Smooth muscle cell (in vitro differentiated cells): ENCODE results near the gene NDUFB10. TPM values are rescaled to one million over a fixed set of nuclear protein-coding genes. Genes with fewer than 3 reads are reported as not detected.

Source experiments
- DNase-seq: peaks from one replicate; lab custom pipeline; 2025; ENCODE audit not compliant: unreplicated experiment; lab: John Stamatoyannopoulos, UW
- H2AFZ ChIP-seq: fragments of 200-600 bp; sonication (generic); 2 replicates; pipeline ENCODE4 v1.6.0; 2016; ENCODE audit warnings: antibody characterized with exemption, low read depth, mild to moderate bottlenecking
- H3F3A ChIP-seq: fragments of 200-600 bp; sonication (generic); 2 replicates; pipeline ENCODE4 v1.6.0; 2017; ENCODE audit warnings: antibody characterized with exemption, low read depth
- H3K27ac ChIP-seq: fragments of 200-600 bp; sonication (generic); 2 replicates; pipeline ENCODE4 v1.5.1; 2016; ENCODE audit warnings: low read depth, mild to moderate bottlenecking
- H3K27me3 ChIP-seq: fragments of 200-600 bp; sonication (generic); 2 replicates; pipeline ENCODE4 v1.6.1; 2016; ENCODE audit warnings: low read depth, mild to moderate bottlenecking
- H3K36me3 ChIP-seq: fragments of 200-600 bp; sonication (generic); 2 replicates; pipeline ENCODE4 v1.5.1; 2016; ENCODE audit warnings: low read depth
- H3K4me1 ChIP-seq: fragments of 200-600 bp; sonication (generic); 2 replicates; pipeline ENCODE4 v1.5.1; 2016; ENCODE audit warnings: low read depth
- H3K4me2 ChIP-seq: fragments of 200-600 bp; sonication (generic); 2 replicates; pipeline ENCODE4 v1.6.0; 2016; ENCODE audit warnings: mild to moderate bottlenecking
- H3K4me3 ChIP-seq: fragments of 200-600 bp; sonication (generic); 2 replicates; pipeline ENCODE4 v1.5.1; 2016; ENCODE audit warnings: mild to moderate bottlenecking
- H3K79me2 ChIP-seq: fragments of 200-600 bp; sonication (generic); 2 replicates; pipeline ENCODE4 v1.6.0; 2016; ENCODE audit warnings: low read depth, mild to moderate bottlenecking
- H3K9ac ChIP-seq: fragments of 200-600 bp; sonication (generic); 2 replicates; pipeline ENCODE4 v1.6.0; 2016; ENCODE audit warnings: low read depth
- H3K9me3 ChIP-seq: fragments of 200-600 bp; sonication (generic); replicated peaks from 2 replicates; pipeline ENCODE4 v1.5.1; 2016; ENCODE audit warnings: low read depth
- H4K20me1 ChIP-seq: fragments of 200-600 bp; sonication (generic); 2 replicates; pipeline ENCODE4 v1.6.0; 2016; ENCODE audit warnings: low read depth
- WGBS: methylation state at CpG from one replicate; pipeline ENCODE4 v1.1.7; 2016; ENCODE audit warnings: low lambda C conversion rate; 5-methylcytosine and 5-hydroxymethylcytosine counted together
- polyA plus RNA-seq: library from polyadenylated mRNA; unstranded; fragments of >200 nt; fragmentation: Nextera tagmentation; extraction: Ambion mirVana; gene quantifications from 2 replicates; pipeline ENCODE4 v1.2.1, GENCODE V29; 2016
- total RNA-seq: library from RNA; depleted of rRNA; stranded (reverse); fragments of >200 nt; gene quantifications from 2 replicates; pipeline ENCODE4 v1.2.3, GENCODE V29; 2014
- TF ChIP-seq, protein P1 (sequence below): fragments of 200-600 bp; sonication (generic); IDR thresholded peaks from 2 replicates; pipeline ENCODE4 v1.5.1; 2017; ENCODE audit warnings: borderline replicate concordance, mild to moderate bottlenecking, antibody characterized with exemption; ENCODE audit not compliant: insufficient read depth, poor library complexity, severe bottlenecking

Gene NDUFB10
- total and polyA plus RNA-seq, 2 experiments from 2014 or later: 176 to 295 TPM

DNA sequence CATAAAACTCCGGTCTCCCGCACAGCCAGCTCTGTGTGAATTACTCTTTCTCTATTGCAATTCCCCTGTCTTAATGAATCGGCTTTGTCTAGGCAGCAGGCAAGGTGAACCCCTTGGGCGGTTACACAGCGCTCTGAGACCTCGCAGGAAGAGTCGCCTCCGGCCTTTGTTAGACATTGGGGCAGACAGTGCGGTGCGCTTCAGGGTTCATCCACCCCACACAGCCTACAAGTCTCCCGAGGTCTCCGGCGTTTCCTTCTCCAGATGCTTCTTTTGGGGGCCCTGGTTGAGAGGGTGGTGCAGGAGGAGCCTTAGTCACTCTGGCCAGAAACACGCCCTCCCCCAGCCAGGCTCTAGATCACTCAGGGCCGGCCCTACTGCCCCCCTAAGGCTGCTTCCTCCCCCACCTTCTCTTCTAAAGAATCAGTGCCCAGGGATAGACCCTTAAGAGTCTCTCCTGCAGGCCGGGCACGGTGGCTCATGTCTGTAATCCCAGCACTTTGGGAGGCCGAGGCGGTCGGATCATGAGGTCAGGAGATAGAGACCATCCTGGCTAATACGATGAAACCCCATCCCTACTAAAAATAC is 14.6 kb upstream of the NDUFB10 start:
- DNase-seq: no peak
- 95% methylated on average over 21 of the region's 21 CpGs for WGBS
- Histone ChIP-seq H3K4me3 (no peak overlapping the region), H3K79me2 (no peaks in the 10 kb centered on the region), H3K36me3 (no peaks in the 10 kb centered on the region), H3K4me1 (peaks cover 7% of the 10 kb centered on the region), H4K20me1 (no peaks in the 10 kb centered on the region), H3K9me3 (no peaks in the 10 kb centered on the region), H3K27me3 (no peaks in the 10 kb centered on the region), H3K9ac (no peak overlapping the region), H3K27ac (no peak overlapping the region), H3F3A (no peaks in the 10 kb centered on the region), H3K4me2 (no peak overlapping the region), H2AFZ (no peak overlapping the region)
- TF ChIP-seq, protein P1, sequence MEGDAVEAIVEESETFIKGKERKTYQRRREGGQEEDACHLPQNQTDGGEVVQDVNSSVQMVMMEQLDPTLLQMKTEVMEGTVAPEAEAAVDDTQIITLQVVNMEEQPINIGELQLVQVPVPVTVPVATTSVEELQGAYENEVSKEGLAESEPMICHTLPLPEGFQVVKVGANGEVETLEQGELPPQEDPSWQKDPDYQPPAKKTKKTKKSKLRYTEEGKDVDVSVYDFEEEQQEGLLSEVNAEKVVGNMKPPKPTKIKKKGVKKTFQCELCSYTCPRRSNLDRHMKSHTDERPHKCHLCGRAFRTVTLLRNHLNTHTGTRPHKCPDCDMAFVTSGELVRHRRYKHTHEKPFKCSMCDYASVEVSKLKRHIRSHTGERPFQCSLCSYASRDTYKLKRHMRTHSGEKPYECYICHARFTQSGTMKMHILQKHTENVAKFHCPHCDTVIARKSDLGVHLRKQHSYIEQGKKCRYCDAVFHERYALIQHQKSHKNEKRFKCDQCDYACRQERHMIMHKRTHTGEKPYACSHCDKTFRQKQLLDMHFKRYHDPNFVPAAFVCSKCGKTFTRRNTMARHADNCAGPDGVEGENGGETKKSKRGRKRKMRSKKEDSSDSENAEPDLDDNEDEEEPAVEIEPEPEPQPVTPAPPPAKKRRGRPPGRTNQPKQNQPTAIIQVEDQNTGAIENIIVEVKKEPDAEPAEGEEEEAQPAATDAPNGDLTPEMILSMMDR: no peak

DNA sequence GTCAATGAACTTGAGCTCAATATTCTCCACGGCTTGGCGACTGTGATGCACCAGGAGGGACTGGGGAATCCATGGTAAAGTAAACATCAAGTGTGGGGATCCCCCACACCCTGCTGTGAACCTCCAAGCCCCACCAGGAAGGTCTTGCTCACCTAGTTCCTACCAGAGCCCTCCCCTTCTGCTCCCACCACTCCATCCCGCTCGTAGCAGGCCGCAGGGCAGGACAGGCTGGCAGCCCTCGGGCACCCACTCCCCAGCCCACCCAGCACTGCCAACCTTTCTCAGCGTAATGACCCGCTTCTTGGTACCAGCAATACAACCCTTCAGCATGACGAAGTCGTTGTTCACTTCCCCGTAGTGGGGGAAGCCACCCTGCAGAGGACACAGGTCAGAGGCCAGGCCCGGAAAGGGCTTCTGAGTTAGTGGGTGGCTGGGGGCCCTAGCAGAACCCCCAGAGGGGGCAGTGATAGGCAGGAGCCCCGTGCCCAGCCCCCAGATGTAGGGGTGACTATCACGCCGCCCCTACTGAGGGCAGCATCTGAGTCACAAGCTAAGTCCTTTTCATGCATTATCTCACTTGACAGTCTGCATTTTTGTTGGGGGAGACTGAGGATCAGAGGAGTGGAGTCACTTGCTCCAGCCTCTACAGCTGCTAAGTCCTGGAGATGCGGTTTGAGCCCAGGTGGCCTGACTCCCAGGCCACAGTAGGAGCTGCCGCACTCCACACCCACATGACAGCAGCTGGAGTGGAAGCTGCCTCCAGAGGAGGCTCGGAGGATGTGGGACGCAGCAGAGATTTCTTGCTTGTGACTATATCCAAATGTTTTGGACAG is 13.6 kb upstream of the NDUFB10 start:
- Histone ChIP-seq H4K20me1 (no peaks in the 10 kb centered on the region), H3K4me3 (no peak overlapping the region), H3K27ac (no peak overlapping the region), H3K36me3 (no peaks in the 10 kb centered on the region), H2AFZ (no peak overlapping the region), H3K4me2 (no peak overlapping the region), H3K27me3 (no peaks in the 10 kb centered on the region), H3K9ac (no peak overlapping the region), H3K9me3 (no peaks in the 10 kb centered on the region), H3F3A (no peaks in the 10 kb centered on the region), H3K79me2 (no peaks in the 10 kb centered on the region), H3K4me1 (peaks cover 7% of the 10 kb centered on the region)
- DNase-seq: no peak
- TF ChIP-seq, protein P1: no peak
- 88% methylated on average over 19 of the region's 19 CpGs for WGBS

DNA sequence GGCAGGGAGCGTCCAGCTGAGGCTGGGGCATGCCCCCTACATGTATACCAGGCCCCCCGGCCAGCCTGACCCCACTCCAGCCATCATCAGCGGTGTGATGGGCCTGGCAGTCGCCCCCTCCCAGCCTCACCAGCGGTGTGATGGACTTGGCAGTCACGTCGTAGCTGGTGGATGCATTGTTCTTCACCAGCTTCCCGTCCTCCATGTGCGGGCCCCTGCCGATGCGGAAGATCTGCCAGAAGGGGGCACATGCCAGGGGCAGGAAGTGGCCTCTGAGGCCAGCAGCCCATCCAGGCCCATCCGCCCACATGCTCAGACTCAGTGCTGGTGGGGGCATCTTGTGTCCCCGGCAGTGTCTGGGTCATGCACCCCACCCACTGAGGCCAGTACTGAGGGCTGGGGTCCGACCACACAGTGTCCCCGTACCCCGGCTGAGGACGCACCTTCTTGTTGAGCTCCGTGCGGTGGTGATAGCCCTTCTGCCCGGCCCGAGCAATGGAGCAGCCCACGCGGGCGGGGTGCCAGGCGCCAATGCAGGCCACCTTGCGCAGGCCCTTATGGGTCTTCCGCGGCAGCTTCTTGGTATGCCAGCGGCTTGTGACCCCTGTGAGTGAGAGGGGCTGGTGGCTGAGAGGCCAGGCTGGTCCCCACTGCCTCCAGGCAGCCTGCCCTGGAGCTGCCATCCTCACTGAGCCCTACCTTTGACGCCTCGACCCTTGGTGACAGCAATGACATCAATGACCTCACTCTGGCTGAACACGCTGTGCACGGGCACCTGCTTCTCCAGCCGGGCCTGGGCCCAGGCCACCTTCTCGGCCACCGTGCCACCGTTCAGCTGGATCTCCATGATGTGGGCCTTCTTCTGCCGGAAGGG is 12.6 kb upstream of the NDUFB10 start:
- 91% methylated on average over 38 of the region's 38 CpGs for WGBS
- no peaks in the 10 kb centered on the region for H3K79me2 ChIP-seq
- H3K36me3 ChIP-seq: no peaks in the 10 kb centered on the region
- TF ChIP-seq, protein P1: no peak
- no peak overlapping the region for H3K4me3 ChIP-seq
- no peak for DNase-seq
- peaks cover 7% of the 10 kb centered on the region for H3K4me1 ChIP-seq
- no peaks in the 10 kb centered on the region for H3F3A ChIP-seq
- H3K27ac ChIP-seq: no peak overlapping the region
- H3K4me2 ChIP-seq: no peak overlapping the region
- H3K9me3 ChIP-seq: no peaks in the 10 kb centered on the region
- H2AFZ ChIP-seq: no peak overlapping the region
- H3K27me3 ChIP-seq: no peaks in the 10 kb centered on the region
- H4K20me1 ChIP-seq: no peaks in the 10 kb centered on the region
- H3K9ac ChIP-seq: no peak overlapping the region
